ENCODE data around the gene CDC42EP1.

DNA sequence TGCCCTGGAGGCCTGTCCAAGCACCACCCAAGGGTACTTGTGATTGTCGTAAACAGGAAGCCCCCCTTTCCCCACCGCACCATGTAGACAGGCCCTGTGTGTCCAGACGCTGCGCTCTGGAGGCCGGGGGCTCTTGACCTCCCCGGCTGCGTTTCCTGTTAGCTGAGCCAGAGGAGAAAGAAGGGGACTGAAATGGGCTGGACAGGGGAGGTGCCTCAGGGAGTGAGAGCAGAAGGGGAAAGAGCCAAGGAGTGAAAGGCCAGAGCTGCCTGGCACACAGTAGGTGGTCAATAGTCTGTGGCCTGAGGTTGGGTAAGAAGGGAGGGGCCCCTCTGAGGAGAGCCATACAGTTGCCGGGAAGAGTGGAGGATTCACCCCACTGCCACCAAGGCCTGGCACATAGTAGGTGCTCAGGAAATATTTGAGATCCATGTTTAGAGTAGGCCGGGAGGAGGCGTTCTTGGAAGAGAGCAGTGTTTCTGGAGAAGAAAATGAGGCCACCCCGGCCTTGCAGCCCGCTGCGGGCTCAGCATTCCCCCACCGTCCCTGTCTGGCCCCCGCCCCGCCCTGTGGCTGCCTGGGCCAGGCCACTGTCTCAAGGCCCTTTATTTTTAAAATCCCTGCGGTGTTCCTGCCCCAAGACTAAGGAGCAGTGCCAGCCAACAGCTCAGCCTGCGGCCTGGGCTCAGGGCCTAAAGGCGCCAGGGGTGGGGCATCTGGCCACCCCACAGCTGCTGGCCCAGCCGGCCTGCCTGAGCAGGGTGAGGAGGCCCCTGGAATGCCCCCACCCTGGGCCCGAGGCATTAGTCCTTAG lies 13.6 kb upstream of the CDC42EP1 start:
- no peak for TF ChIP-seq POLR2AphosphoS5 (IDR thresholded peaks at IDR 0.05; ENCODE audit: low read depth, low read length)
- no peak for TF ChIP-seq POLR2A (IDR thresholded peaks at IDR 0.05; ENCODE audit: low read depth, low read length)
- no peak for TF ChIP-seq TAF1 (IDR thresholded peaks at IDR 0.05; ENCODE audit: borderline replicate concordance, low read depth, low read length)
